Omental fat pad (tissue), 4 donors: ENCODE data around the gene TBC1D28. TPM values are rescaled to one million over a fixed set of nuclear protein-coding genes. Genes with fewer than 3 reads are reported as not detected.
"Not testable (repeated sequence)": the region's sequence is repeated elsewhere in the genome, so short reads cannot be mapped to it uniquely, and the experiment has no call there.

Source experiments
- ATAC-seq: fragments of 150-250 bp; one replicate; pipeline ENCODE4 v1.9.1; 2016; ENCODE audit warnings: mild to moderate bottlenecking, moderate library complexity; ENCODE audit not compliant: low FRiP score
- DNase-seq: peaks from one replicate; pipeline ENCODE4 v3.0.0-alpha.2; 2019; ENCODE audit warnings: low spot score
- small RNA-seq: library from RNA; depleted of rRNA; stranded (forward); fragments of <200 nt; gene quantifications from one replicate; pipeline ENCODE3, GENCODE V24; 2016
- total RNA-seq, 4 donors: library from RNA; depleted of rRNA; stranded (reverse); fragments of >200 nt; gene quantifications; one replicate each; pipeline ENCODE4 v1.1.0, GENCODE V29; 2016
- TF ChIP-seq, protein P1 (sequence below), 3 donors: fragments of 450-650 bp; IDR thresholded peaks; one replicate each; pipeline ENCODE4 v1.5.1; 2016 to 2017; ENCODE audit warnings: antibody characterized with exemption in 3 of 3, mild to moderate bottlenecking in 3 of 3, moderate library complexity in 2 of 3

TBC1D28 gene
- total RNA-seq, 4 donors from 2014 or later: not detected

GRCh38 chr17:18626152-18626870, 17.9 kb downstream of the TBC1D28 start:
- ATAC-seq (no peak), DNase-seq (no peak)
- TF ChIP-seq, protein P1, sequence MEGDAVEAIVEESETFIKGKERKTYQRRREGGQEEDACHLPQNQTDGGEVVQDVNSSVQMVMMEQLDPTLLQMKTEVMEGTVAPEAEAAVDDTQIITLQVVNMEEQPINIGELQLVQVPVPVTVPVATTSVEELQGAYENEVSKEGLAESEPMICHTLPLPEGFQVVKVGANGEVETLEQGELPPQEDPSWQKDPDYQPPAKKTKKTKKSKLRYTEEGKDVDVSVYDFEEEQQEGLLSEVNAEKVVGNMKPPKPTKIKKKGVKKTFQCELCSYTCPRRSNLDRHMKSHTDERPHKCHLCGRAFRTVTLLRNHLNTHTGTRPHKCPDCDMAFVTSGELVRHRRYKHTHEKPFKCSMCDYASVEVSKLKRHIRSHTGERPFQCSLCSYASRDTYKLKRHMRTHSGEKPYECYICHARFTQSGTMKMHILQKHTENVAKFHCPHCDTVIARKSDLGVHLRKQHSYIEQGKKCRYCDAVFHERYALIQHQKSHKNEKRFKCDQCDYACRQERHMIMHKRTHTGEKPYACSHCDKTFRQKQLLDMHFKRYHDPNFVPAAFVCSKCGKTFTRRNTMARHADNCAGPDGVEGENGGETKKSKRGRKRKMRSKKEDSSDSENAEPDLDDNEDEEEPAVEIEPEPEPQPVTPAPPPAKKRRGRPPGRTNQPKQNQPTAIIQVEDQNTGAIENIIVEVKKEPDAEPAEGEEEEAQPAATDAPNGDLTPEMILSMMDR (IDR thresholded peaks at IDR 0.05): no peak

DNA sequence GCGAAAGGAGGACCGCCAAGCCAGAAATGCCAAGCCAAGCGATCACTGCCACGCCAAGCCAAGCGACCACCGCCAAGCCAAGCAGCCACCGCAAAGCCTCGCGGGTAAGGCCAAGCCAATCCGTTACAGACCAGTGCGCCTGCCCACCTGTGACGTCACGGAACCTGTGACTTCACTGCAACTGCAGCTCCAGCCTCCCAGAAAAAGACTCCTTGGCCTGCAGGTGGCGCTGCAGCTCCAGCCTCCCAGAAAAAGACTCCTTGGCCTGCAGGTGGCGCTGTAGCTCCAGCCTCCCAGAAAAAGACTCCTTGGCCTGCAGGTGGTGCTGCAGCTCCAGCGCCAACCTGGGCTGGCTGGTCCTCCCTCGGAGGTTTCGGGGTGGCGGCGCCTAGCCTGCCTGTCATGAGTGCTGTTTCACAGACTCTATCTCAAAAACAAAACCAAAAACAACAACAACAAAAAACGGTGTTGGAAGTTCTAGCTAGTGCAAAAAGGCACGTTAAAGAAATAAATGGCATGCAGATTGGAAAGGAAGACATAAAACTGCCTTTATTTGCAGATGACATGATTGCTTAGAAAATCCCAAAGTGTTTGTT, 18.6 kb downstream of the TBC1D28 start:
- peak; percentile 94 for ATAC-seq
- TF ChIP-seq, protein P1 (IDR thresholded peaks at IDR 0.05): peak in 2 of 3 donors; percentile 93 to 100
- peak; percentile 93 for DNase-seq

GRCh38 chr17:18624862-18625501, 19.2 kb downstream of the TBC1D28 start:
- ATAC-seq: peak; percentile 71
- DNase-seq: not testable (repeated sequence)

GRCh38 chr17:18617613-18618012, 26.6 kb downstream of the TBC1D28 start:
- not testable (repeated sequence) for DNase-seq, ATAC-seq

- ATAC-seq, DNase-seq: not testable (repeated sequence)
These were observed 31.2 kb downstream of the TBC1D28 start for GRCh38 chr17:18613016-18613415.

- not testable (repeated sequence) for ATAC-seq, DNase-seq
These were observed 51.1 kb downstream of the TBC1D28 start for GRCh38 chr17:18593138-18593537.

Small RNAs within 50 kb of the gene (small RNA-seq; reads per million reads assigned to genes)
- gene AC026271.2: not detected

Other genes starting within 250 kb of the TBC1D28 start
- gene LGALS9C, start 167.6 kb downstream of the TBC1D28 start, total RNA-seq: not detected
- gene FOXO3B, start 37.9 kb upstream of the TBC1D28 start, total RNA-seq: 1 to 10 TPM; 6.4 to 7.8 (median 7.0) TPM
- gene FBXW10, start 99.7 kb upstream of the TBC1D28 start, total RNA-seq: under 1 TPM in 1 of 4 donors, not detected in 3; 0.19 TPM
- gene TVP23B, start 136.8 kb upstream of the TBC1D28 start, total RNA-seq: 10 to 100 TPM; 28.4 to 42.2 (median 40.9) TPM
- gene PRPSAP2, start 213.7 kb upstream of the TBC1D28 start, total RNA-seq: 10 to 100 TPM; 14.3 to 28.4 (median 14.9) TPM